GM23338 (cell line): ENCODE measurements around the gene ECM2. TPM values are rescaled to one million over a fixed set of nuclear protein-coding genes. Genes with fewer than 3 reads are reported as not detected.

Source experiments
- ATAC-seq: fragments of 200-7000 bp; cut with Tn5 transposase; 3 replicates; pipeline ENCODE4 v1.9.1; 2020
- DNase-seq: peaks from one replicate; pipeline ENCODE4 v3.0.0-alpha.2; 2015; ENCODE audit warnings: low spot score
- H2AFZ ChIP-seq: fragments of 200-600 bp; sonication (generic); 2 replicates; pipeline ENCODE4 v1.8.0; 2016; ENCODE audit warnings: antibody characterized with exemption, mild to moderate bottlenecking, moderate library complexity
- H3F3A ChIP-seq: fragments of 200-600 bp; sonication (generic); replicated peaks from 2 replicates; pipeline ENCODE4 v1.8.0; 2017; ENCODE audit warnings: antibody characterized with exemption, mixed run types, low read depth
- H3K27ac ChIP-seq: fragments of 200-600 bp; sonication (generic); 2 replicates; pipeline ENCODE4 v1.6.1; 2016; ENCODE audit warnings: low read depth
- H3K27me3 ChIP-seq: fragments of 200-600 bp; sonication (generic); 2 replicates; pipeline ENCODE4 v1.8.0; 2016; ENCODE audit warnings: mild to moderate bottlenecking, mixed run types, moderate library complexity; ENCODE audit not compliant: insufficient read depth
- H3K36me3 ChIP-seq: fragments of 200-600 bp; sonication (generic); 2 replicates; pipeline ENCODE4 v1.8.0; 2016; ENCODE audit warnings: mild to moderate bottlenecking; ENCODE audit not compliant: insufficient read depth
- H3K4me1 ChIP-seq: fragments of 200-600 bp; sonication (generic); 2 replicates; pipeline ENCODE4 v1.8.0; 2016; ENCODE audit warnings: mild to moderate bottlenecking, moderate library complexity; ENCODE audit not compliant: insufficient read depth
- H3K4me2 ChIP-seq: fragments of 200-600 bp; sonication (generic); 2 replicates; pipeline ENCODE4 v1.7.1; 2017; ENCODE audit warnings: mixed run types
- H3K4me3 ChIP-seq: fragments of 200-600 bp; sonication (generic); 2 replicates; pipeline ENCODE4 v1.6.1; 2016; ENCODE audit warnings: mixed run types
- H3K79me2 ChIP-seq: fragments of 200-600 bp; sonication (generic); replicated peaks from 2 replicates; pipeline ENCODE4 v1.8.0; 2017; ENCODE audit warnings: mild to moderate bottlenecking; ENCODE audit not compliant: insufficient read depth
- H3K9me2 ChIP-seq: fragments of 200-600 bp; sonication (generic); 2 replicates; pipeline ENCODE4 v1.8.0; 2017; ENCODE audit not compliant: insufficient read depth
- H4K20me1 ChIP-seq: fragments of 200-600 bp; sonication (generic); replicated peaks from 2 replicates; pipeline ENCODE4 v1.8.0; 2017; ENCODE audit warnings: mild to moderate bottlenecking; ENCODE audit not compliant: insufficient read depth
- H3K27ac Mint-ChIP-seq: 2 replicates; pipeline ENCODE4 v1.8.0; 2020; ENCODE audit warnings: inconsistent platforms, mild to moderate bottlenecking, moderate library complexity, mixed read lengths
- H3K27me3 Mint-ChIP-seq: 3 replicates; pipeline ENCODE4 v1.8.0; 2022; ENCODE audit warnings: low read depth, mild to moderate bottlenecking, moderate library complexity, mixed read lengths, inconsistent platforms; ENCODE audit not compliant: insufficient read depth, poor library complexity
- H3K36me3 Mint-ChIP-seq: 3 replicates; pipeline ENCODE4 v1.8.0; 2021; ENCODE audit warnings: low read depth, mild to moderate bottlenecking, inconsistent platforms, moderate library complexity, mixed read lengths
- H3K4me1 Mint-ChIP-seq: 3 replicates; pipeline ENCODE4 v1.8.0; 2020; ENCODE audit warnings: mild to moderate bottlenecking, inconsistent platforms, mixed read lengths
- H3K4me3 Mint-ChIP-seq: 3 replicates; pipeline ENCODE4 v1.8.0; 2021; ENCODE audit warnings: moderate library complexity, mild to moderate bottlenecking, inconsistent platforms, mixed read lengths
- H3K9me3 Mint-ChIP-seq: 3 replicates; pipeline ENCODE4 v1.8.0; 2020; ENCODE audit warnings: moderate library complexity, mild to moderate bottlenecking, inconsistent platforms, mixed read lengths
- CREB1 ChIP-seq: fragments of 250-450 bp; sonication (Bioruptor Pico); IDR thresholded peaks from 2 replicates; pipeline ENCODE4 v1.5.0; 2020; ENCODE audit warnings: low read depth, mild to moderate bottlenecking, moderate library complexity
- CTCF ChIP-seq, 2 experiments: fragments of 200-600 bp in 1 of 2; sonication (generic) in 1 of 2; conservative IDR thresholded peaks; 2 replicates each; pipeline versions ENCODE4 v1.5.1 to v1.6.1; 2016 to 2017; ENCODE audit warnings: antibody characterized with exemption in 2 of 2, low read depth in 2 of 2, mild to moderate bottlenecking in 2 of 2, moderate library complexity in 1 of 2
- ETS1 ChIP-seq: IDR thresholded peaks from 2 replicates; pipeline ENCODE4 v1.6.1; 2016; ENCODE audit warnings: antibody characterized with exemption
- EZH2 ChIP-seq: fragments of 200-600 bp; sonication (generic); IDR thresholded peaks from one replicate; pipeline ENCODE4 v1.8.0; 2017; ENCODE audit warnings: antibody characterized with exemption, mild to moderate bottlenecking, low read depth; ENCODE audit not compliant: unreplicated experiment
- EZH2phosphoT487 ChIP-seq: fragments of 200-600 bp; sonication (generic); IDR thresholded peaks from one replicate; pipeline ENCODE4 v1.8.1; 2018; ENCODE audit warnings: antibody characterized with exemption; ENCODE audit not compliant: unreplicated experiment
- JUNB ChIP-seq: IDR thresholded peaks from one replicate; pipeline ENCODE4 v1.6.1; 2016; ENCODE audit warnings: antibody characterized with exemption; ENCODE audit not compliant: unreplicated experiment
- NANOG ChIP-seq: IDR thresholded peaks from 2 replicates; pipeline ENCODE4 v1.6.1; 2016; ENCODE audit warnings: antibody characterized with exemption, borderline replicate concordance
- POLR2AphosphoS5 ChIP-seq: IDR thresholded peaks from 2 replicates; pipeline ENCODE4 v1.6.1; 2016; ENCODE audit warnings: antibody characterized with exemption, low read depth
- REST ChIP-seq: IDR thresholded peaks from one replicate; pipeline ENCODE4 v1.6.1; 2018; ENCODE audit warnings: antibody characterized with exemption; ENCODE audit not compliant: unreplicated experiment
- STAT1 ChIP-seq: IDR thresholded peaks from one replicate; pipeline ENCODE4 v1.6.1; 2016; ENCODE audit warnings: antibody characterized with exemption; ENCODE audit not compliant: unreplicated experiment
- ZNF114 ChIP-seq: fragments of 250-450 bp; sonication (Bioruptor Pico); IDR thresholded peaks from 2 replicates; pipeline ENCODE4 v1.5.0; 2020; ENCODE audit warnings: mild to moderate bottlenecking, moderate library complexity
- ZNF331 ChIP-seq: fragments of 250-450 bp; sonication (Bioruptor Pico); IDR thresholded peaks from 2 replicates; pipeline ENCODE4 v1.5.0; 2020; ENCODE audit warnings: low read depth, mild to moderate bottlenecking, moderate library complexity
- ZNF462 ChIP-seq: fragments of 250-450 bp; sonication (Bioruptor Pico); IDR thresholded peaks from 2 replicates; pipeline ENCODE4 v1.5.0; 2020; ENCODE audit warnings: mild to moderate bottlenecking, moderate library complexity
- long read RNA-seq: library from polyadenylated mRNA; unstranded; transcript quantifications from one replicate; pipeline ENCODE4 v2.0.0, GENCODE V29; 2020; ENCODE audit not compliant: unreplicated experiment
- polyA plus RNA-seq: library from polyadenylated mRNA; unstranded; fragments of >200 nt; fragmentation: Nextera tagmentation; extraction: Ambion mirVana; gene quantifications from 2 replicates; pipeline ENCODE4 v1.2.1, GENCODE V29; 2016
- total RNA-seq: library from RNA; depleted of rRNA; stranded (reverse); fragments of >200 nt; shearing (Covaris generic); gene quantifications from 2 replicates; pipeline ENCODE4 v1.2.3, GENCODE V29; 2014; rRNA removed

ECM2 gene
- total RNA-seq (not detected in 2 replicates), polyA plus RNA-seq (0.57 and 0.79 TPM in 2 replicates)
- long read RNA-seq, partial matches to known transcripts = 0 of 2 reads
- long read RNA-seq, other reads (novel, unspliced or antisense) = 2 of 2 reads

- TF ChIP-seq STAT1 (no peak), REST (no peak), NANOG (no peak), POLR2AphosphoS5 (no peak), CTCF (conservative IDR thresholded peaks at IDR 0.05; ENCODE audit: low read depth in 2 of 2) (no peak), JUNB (no peak), ZNF331 (CRISPR knock-in tag) (no peak), ZNF114 (CRISPR knock-in tag) (no peak), EZH2phosphoT487 (no peak), EZH2 (no peak), ETS1 (no peak), ZNF462 (no peak), CREB1 (CRISPR knock-in tag) (no peak)
- Histone ChIP-seq H3K4me3 (no peak within 1 kb of the TSS), H4K20me1 (no peaks in the 10 kb centered on the region), H3K36me3 (no peaks in the 10 kb centered on the region), H3K27me3 (no peaks in the 10 kb centered on the region), H3K27ac (no peak within 1 kb of the TSS), H3K4me1 (no peaks in the 10 kb centered on the region), H2AFZ (no peak within 1 kb of the TSS), H3F3A (no peaks in the 10 kb centered on the region), H3K79me2 (no peaks in the 10 kb centered on the region), H3K9me2 (no peaks in the 10 kb centered on the region), H3K4me2 (no peak within 1 kb of the TSS)
- no peaks in the 10 kb centered on the region for H3K9me3 Mint-ChIP-seq
- H3K4me1 Mint-ChIP-seq = peaks cover 18% of the 10 kb centered on the region; the same call in 2 of the 3 replicates
- no peak for ATAC-seq
- DNase-seq = no peak
- no peak within 1 kb of the TSS for H3K4me3 Mint-ChIP-seq
- H3K36me3 Mint-ChIP-seq = no peaks in the 10 kb centered on the region
- H3K27me3 Mint-ChIP-seq = no peaks in the 10 kb centered on the region
- no peak within 1 kb of the TSS for H3K27ac Mint-ChIP-seq
These were observed at the start of gene ECM2 for GRCh38 chr9:92535940-92536850. TSS of gene ECM2 (minus strand) at chr9:92535990. CDS start at chr9:92522866, 13,124 bp downstream.
